Daoy (cell line): ENCODE results near the gene FAM227B. TPM values are rescaled to one million over a fixed set of nuclear protein-coding genes. Genes with fewer than 3 reads are reported as not detected.
A peak's percentile ranks its signal among the peaks of the same experiment; 100 is the strongest.
"Not testable (repeated sequence)": the region's sequence is repeated elsewhere in the genome, so short reads cannot be mapped to it uniquely, and the experiment has no call there.

Experiments
- DNase-seq: peaks from one replicate; pipeline ENCODE4 v3.0.0-alpha.2; 2015; ENCODE audit warnings: low read depth
- total RNA-seq: library from RNA; depleted of rRNA; stranded (reverse); fragments of >200 nt; shearing (Covaris generic); gene quantifications from 2 replicates; pipeline ENCODE4 v1.2.3, GENCODE V29; 2014; rRNA removed

FAM227B gene
- total RNA-seq: 1.5 and 4.6 TPM in 2 replicates

DNA sequence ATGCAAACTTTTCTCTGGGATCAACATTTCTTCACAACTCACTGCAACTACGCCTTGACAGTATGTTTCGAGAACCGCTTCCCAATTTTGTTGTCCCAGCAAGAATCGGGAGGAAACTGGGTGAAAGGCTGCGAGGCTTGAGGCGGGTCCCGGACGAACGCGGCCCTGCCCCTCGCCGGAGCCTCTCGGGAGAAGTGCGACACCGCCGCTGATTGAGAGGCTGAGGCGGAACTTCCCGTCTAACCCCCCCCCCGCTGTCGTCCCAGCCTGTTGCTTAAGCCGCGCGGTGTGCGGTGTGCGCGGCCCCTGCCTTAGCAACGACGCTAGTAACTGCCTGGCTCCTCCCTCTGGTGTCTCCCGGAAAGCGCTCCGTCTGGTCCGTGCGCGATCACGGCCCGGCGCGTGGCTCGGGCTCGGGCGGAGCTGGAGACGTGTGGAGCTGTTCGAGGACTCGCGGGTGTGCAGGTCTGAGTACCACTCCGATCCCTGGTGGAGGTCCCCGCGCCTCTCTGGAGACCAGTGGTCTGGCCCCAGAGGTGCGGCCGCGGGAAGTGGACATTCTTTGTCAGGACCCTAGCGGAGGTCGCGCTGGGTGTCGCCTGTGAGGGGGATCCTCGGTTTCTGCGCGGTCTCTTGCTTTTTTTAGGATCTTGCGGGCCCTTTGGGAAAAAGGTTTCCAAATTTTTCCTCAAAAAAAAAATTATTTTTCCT lies at the start of gene FAM227B, which contains the start of gene DTWD1:
Gene FAM227B, minus strand, starts transcription at position 161 of the 711 bp plus-strand sequence. CDS start 5,647 bp downstream, outside the sequence.
Gene DTWD1, plus strand, starts transcription at position 391 of the 711 bp plus-strand sequence. CDS start 4,120 bp downstream, outside the sequence.
- peak; percentile 98 for DNase-seq

- DNase-seq: no peak
These were observed 48.7 kb upstream of the FAM227B start for GRCh38 chr15:49669288-49669687.

- DNase-seq: not testable (repeated sequence)
These were observed 45.9 kb upstream of the FAM227B start for GRCh38 chr15:49666486-49666885.

GRCh38 chr15:49664716-49665115 lies 44.1 kb upstream of the FAM227B start:
- DNase-seq: no peak

GRCh38 chr15:49656734-49657133 lies 36.1 kb upstream of the FAM227B start:
- DNase-seq: no peak

GRCh38 chr15:49652922-49653321 lies 32.3 kb upstream of the FAM227B start:
- no peak for DNase-seq

DNA sequence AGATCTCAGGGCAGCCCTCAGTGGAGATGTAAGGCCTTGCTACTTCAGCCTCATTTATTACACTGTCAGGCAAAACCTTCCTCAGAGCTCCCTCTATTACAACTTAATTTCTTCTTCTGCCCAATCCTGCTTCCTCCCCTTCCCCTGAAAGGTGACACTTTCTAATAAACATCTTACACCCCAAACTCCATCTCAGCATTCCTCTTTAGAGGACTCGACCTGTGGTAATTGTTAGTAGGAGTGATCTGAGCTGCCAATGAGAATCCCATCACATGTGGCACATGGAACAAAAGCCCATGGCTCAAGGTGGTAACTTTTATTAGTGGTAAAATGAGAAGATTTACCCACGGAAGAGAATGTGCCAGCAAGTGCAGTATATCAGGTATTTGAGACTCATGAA lies 30.1 kb upstream of the FAM227B start:
- no peak for DNase-seq

GRCh38 chr15:49649987-49650386 lies 29.4 kb upstream of the FAM227B start:
- DNase-seq: no peak

DNA sequence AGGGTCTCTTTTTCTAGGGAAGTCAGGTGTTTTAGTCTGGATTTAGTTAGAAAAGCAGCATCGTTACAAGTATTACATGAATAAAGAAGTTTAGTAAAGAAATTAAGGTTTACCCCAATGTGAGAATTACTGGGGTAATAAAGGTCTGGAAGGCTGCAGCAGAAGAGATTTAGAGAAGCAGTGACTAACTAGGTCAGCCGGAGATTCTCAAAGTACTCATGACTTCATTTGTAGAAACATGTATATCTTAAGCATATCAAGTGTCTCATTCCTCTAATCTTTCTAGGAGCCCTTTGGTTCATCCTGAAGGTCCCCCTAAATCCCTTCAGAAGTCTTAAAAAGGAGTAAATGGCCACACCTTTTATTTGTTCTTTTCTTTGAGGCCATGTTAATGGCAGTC lies 26.3 kb upstream of the FAM227B start:
- DNase-seq: no peak

DNA sequence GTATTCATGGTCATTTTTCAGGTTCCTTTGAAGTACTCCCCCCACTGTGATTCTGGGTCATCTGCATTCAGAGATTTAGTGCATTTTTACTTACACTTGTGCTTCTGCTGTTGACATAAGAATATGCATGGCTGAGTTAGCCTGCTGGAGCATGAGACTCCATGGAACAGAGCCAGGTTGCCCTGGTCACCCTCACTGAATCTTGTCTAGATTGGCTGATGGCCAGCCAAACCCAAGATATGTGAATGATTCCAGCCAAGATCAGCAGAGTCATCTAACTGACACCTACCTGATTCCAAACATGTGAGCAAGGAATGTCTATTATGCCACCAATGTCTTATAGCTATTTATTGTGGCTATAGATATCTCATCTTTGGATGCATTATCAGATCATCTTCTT lies 25.3 kb upstream of the FAM227B start:
- DNase-seq: peak; percentile 30

DNA sequence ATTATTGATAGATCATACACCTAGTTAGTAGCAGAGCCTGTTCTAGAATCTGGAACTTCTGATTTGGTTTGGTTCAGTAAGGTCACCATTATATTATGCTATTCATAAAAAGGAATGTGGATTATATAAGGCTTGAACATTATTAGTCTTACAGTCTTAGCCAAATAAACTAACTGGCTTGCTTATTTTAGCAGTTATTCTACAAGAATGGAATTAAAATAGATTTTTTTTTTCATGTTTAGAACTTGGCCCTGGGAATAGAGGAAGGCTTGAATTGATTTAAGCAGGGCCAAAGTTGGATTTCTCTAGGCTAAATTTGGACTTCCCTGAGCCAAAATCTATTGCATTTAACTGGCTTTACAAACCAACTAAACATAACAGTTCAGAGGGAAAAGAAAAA lies 24.7 kb upstream of the FAM227B start:
- DNase-seq: no peak

DNA sequence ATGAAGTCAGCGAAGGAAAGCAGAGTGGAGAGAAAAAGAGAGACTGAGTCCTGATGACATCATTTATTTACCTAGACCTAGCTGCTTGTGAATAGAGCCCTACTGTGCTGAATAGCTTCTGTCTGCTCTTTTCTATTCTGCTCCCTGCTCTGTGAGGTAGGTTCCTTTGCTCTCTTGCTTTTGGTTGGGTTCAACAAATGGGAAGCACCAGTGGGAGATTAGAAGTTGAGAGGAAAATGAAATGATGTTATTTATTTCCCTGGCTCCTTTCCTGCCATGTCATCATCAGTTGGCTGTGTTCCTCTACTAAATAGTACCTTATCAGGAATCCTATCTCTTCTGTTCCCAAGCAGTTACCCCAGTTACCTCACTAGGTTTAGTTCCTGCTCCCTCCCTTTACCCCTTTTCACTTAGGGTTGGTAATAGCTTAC lies 23.8 kb upstream of the FAM227B start:
- no peak for DNase-seq

DNA sequence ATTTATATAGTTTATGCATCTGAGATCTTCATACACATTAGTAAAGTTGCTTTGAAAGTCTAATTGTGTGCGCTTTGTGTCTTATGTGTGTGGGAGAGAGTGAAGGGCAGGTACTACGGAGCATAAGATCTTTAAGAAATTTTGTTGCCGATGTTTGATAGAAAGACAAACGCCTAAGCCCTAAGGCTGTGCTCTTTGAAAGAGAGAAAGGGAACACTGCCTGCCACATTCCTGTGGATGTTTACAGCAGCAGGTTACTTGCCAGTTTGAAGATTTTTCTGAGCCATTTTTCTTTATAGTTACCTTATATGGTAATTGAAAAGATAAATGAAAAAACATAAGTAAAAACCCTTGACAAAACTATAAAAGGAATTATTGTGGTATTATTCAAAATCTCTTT lies 17.2 kb upstream of the FAM227B start:
- no peak for DNase-seq

DNA sequence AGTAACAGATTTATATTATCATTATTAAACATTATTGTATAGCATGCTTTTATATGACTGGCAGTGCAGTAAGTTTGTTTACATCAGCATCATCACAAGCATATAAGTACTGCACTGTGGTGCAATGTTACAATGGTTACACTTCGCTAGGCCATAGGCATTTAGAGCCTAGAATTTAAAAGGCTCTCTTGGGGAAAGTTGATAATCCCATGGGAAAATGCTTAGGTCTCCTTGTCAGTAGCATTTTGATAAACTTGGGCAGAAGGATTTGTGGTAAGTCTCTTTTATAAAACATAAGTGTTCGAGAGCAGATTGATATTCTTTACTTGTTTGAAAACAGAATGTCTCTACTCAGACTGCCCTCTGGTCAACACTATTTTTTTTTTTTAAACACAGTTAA lies 7.8 kb upstream of the FAM227B start:
- no peak for DNase-seq

DNA sequence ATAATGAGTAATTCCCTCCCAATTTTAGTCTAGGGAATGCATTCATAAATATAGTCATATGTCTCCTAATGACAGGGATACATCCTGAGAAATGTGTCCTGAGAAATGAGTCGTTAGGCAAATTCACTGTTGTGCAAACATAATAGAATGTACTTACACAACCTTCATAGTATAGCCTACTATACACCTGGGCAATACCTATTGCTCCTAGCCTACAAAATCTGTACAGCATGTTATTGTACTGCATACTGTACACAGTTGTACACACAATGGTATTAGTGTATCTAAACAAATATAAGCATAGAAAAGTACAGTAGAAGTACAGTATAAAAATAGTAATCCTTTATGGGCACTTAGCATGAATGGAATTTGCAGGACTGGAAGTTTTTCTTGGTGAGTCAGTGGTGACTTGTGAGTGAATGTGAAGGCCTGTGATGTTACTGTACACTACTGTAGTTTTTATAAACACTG lies 6.8 kb upstream of the FAM227B start:
- peak; percentile 64 for DNase-seq

- DNase-seq: no peak
These were observed 4.9 kb upstream of the FAM227B start for GRCh38 chr15:49625460-49626036.

DNA sequence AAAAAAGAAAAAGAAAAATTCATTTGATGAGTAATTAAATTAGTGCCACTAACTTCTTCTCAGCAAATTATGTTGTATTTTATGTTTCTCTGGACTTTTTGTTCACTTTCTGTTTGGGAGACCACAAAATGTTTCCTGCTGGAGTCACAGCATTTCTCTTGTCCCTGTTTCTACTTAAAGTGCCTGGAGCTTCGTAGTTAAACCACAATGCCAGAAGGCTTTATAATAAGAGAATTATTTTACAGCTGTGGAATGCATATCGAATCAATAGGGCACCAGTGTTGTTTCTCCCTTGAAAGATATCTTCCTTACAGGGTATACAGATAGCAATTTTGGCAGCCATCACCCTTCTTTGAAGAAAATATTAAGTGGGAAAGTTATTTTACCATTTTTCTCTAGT lies 3.4 kb upstream of the FAM227B start:
- peak; percentile 7 for DNase-seq

DNA sequence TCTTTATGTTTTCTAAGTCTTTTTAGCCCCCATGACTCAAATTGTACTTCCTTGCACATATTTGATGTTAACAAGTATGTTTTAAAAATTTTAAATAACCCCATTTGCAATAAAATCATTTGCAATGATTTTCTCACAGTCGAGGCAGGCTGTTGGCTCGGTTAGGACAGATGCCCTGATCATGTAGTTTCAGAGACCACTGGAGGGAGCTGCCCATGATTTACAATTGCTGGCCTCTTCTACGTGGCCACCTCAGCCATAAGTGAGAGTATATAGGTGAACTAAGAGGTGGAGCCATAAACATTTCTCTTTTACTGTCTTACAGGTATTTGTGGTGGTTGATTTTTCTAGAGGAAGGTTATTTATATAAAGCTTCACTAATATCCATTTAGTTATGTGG lies 1.9 kb upstream of the FAM227B start:
- no peak for DNase-seq

GRCh38 chr15:49621887-49622286 lies 1.3 kb upstream of the FAM227B start:
- DNase-seq: no peak

GRCh38 chr15:49621401-49621811 lies 788 bp upstream of the FAM227B start:
- DNase-seq: no peak

DNA sequence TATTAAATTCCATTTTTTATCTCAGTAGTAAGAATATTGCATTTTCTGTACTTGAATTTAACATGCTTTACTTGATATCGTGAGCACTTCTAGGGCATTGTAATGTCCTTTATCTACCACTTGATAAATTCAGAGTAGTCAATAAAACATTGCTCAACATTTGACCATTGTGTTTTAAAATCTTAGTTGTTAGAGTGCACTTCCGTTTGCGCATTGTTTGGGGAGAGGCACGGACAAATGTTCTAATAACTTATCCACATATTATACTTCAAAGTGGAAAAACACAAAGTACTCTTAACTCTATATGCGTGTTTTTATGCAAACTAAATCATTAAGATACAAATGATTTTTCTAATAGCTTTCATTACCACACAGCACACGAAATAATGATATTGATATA lies 419 bp downstream of the FAM227B start:
- no peak for DNase-seq

DNA sequence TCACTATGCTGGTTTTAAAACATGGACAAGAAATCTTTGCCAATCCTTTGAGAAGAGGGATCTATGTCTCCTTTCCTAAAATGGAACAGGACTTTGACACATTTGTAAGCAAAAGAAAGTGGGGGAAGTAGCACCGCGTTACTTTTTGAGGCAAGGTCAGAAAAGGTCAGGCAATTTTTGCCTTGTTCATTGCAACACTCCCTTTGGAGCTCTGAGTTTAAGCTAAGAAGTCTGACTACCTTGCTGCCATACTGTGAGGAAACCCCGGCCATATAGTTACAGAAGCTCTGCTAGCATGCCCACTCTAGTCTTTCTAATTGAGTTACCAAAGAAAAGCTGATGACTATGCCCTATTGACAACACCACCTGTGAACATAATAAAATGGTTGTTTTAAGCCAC lies 1.4 kb downstream of the FAM227B start:
- DNase-seq: no peak

- DNase-seq: not testable (repeated sequence)
These were observed 8.4 kb downstream of the FAM227B start for GRCh38 chr15:49612240-49612639.
